CD4-positive, alpha-beta T cell (primary cell): ENCODE measurements around the gene TAF4. TPM values are rescaled to one million over a fixed set of nuclear protein-coding genes. Genes with fewer than 3 reads are reported as not detected.

Experiments used
- ATAC-seq: fragments of 200-7000 bp; cut with Tn5 transposase; one replicate; pipeline ENCODE4 v1.10.0; 2022; ENCODE audit warnings: mild to moderate bottlenecking; ENCODE audit not compliant: poor library complexity
- CTCF ChIA-PET: fragments of 350-600 bp; sonication (Branson Sonifier 250); formaldehyde crosslinking; loops from one replicate; lab custom pipeline; 2021; ENCODE audit warnings: antibody characterized with exemption, inconsistent platforms; lab: Charles Lee
- POLR2A ChIA-PET: fragments of 350-600 bp; sonication (Branson Sonifier 250); formaldehyde crosslinking; loops from one replicate; lab custom pipeline; 2021; ENCODE audit warnings: antibody characterized with exemption, inconsistent platforms; lab: Charles Lee
- DNase-seq, 14 experiments: peaks; one replicate each; pipeline ENCODE4 v3.0.0-alpha.2; 2013 to 2020; ENCODE audit warnings: mixed read lengths in 2 of 14
- H3K27ac ChIP-seq, 2 donors: one replicate each; pipeline versions ENCODE4 v1.5.1 to v1.7.0; 2013; ENCODE audit warnings: low read length in 2 of 2, low read depth in 1 of 2, mild to moderate bottlenecking in 1 of 2
- H3K27me3 ChIP-seq, 2 experiments: 1 replicate in 1 of 2; 2 replicates in 1 of 2; pipeline versions ENCODE4 v1.6.1 to v1.7.0; 2013; ENCODE audit warnings: low read length in 2 of 2, control low read depth in 1 of 2, mild to moderate bottlenecking in 1 of 2, moderate library complexity in 1 of 2; ENCODE audit not compliant: insufficient read depth in 2 of 2, control insufficient read depth in 1 of 2
- H3K36me3 ChIP-seq: one replicate; pipeline ENCODE4 v1.6.1; 2013; ENCODE audit warnings: low read length, control low read depth; ENCODE audit not compliant: insufficient read depth
- H3K4me1 ChIP-seq: one replicate; pipeline ENCODE4 v1.6.1; 2013; ENCODE audit warnings: low read length, control low read depth; ENCODE audit not compliant: insufficient read depth
- H3K4me3 ChIP-seq: one replicate; pipeline ENCODE4 v1.5.1; 2013; ENCODE audit warnings: mild to moderate bottlenecking, low read length, moderate library complexity
- H3K9me3 ChIP-seq, 2 experiments: 1 replicate in 1 of 2; 2 replicates in 1 of 2; pipeline versions ENCODE4 v1.6.1 to v1.7.0; 2013; ENCODE audit warnings: low read length in 2 of 2, mild to moderate bottlenecking in 2 of 2, control low read depth in 1 of 2, moderate library complexity in 1 of 2; ENCODE audit not compliant: control insufficient read depth in 1 of 2, insufficient read depth in 1 of 2
- H3K27ac Mint-ChIP-seq: one replicate; pipeline ENCODE4 v1.8.0; 2020; ENCODE audit warnings: mixed read lengths
- H3K27me3 Mint-ChIP-seq: one replicate; pipeline ENCODE4 v1.8.0; 2021; ENCODE audit warnings: mixed read lengths
- H3K36me3 Mint-ChIP-seq: one replicate; pipeline ENCODE4 v1.8.0; 2021; ENCODE audit warnings: low read depth, mixed read lengths
- H3K4me1 Mint-ChIP-seq: one replicate; pipeline ENCODE4 v1.8.0; 2021; ENCODE audit warnings: low read depth, mixed read lengths
- H3K4me3 Mint-ChIP-seq: one replicate; pipeline ENCODE4 v1.8.0; 2020; ENCODE audit warnings: mild to moderate bottlenecking, mixed read lengths
- H3K9me3 Mint-ChIP-seq: one replicate; pipeline ENCODE4 v1.8.0; 2020; ENCODE audit warnings: mixed read lengths
- CTCF ChIP-seq: fragments of 200-600 bp; IDR thresholded peaks from one replicate; pipeline ENCODE4 v1.8.0; 2022; ENCODE audit warnings: antibody characterized with exemption, mild to moderate bottlenecking
- intact Hi-C, 2 experiments: fragments of 100-400 bp; cut with DNase I in 1 of 2; cut with micrococcal nuclease in 1 of 2; formaldehyde crosslinking; loops; one replicate each; pipeline versions ENCODE4 v1.15.1 to v1.9.0; 2023 to 2025; cut with DNase I, micrococcal nuclease
- total RNA-seq, 174 experiments: library from RNA in 2 of 174; stranded (reverse) in 2 of 174; gene quantifications; one replicate each; pipeline ENCODE4 v1.2.3 and lab custom pipeline; 2021 to 2026

Gene TAF4
- total RNA-seq, 2 experiments from 2014 or later, result 11.1 to 12.5 TPM

- POLR2A ChIA-PET, result no interaction called here
- CTCF ChIA-PET, result no interaction called here
- Histone ChIP-seq H3K9me3 (peaks cover 0 to 18% of the 10 kb centered on the region in 2 experiments), H3K4me3 (no peak overlapping the region), H3K27ac (no peak overlapping the region), H3K4me1 (no peaks in the 10 kb centered on the region), H3K27me3 (peaks cover 5 to 12% of the 10 kb centered on the region in 2 experiments), H3K36me3 (no peaks in the 10 kb centered on the region)
- H3K4me1 Mint-ChIP-seq, result no peaks in the 10 kb centered on the region
- no peaks in the 10 kb centered on the region for H3K36me3 Mint-ChIP-seq
- ATAC-seq (no peak), DNase-seq (no peak)
- no peak overlapping the region for H3K4me3 Mint-ChIP-seq
- intact Hi-C loops, result no loop called here
- TF ChIP-seq CTCF, result no peak
- H3K27ac Mint-ChIP-seq, result no peak overlapping the region
- H3K9me3 Mint-ChIP-seq, result no peaks in the 10 kb centered on the region
- peaks cover 14% of the 10 kb centered on the region for H3K27me3 Mint-ChIP-seq
These were observed 115.0 kb downstream of the TAF4 start for GRCh38 chr20:61950641-61951071.

- ATAC-seq (no peak), DNase-seq (peak in 1 of 14 experiments; percentile 20)
- no peak overlapping the region for H3K4me3 ChIP-seq
- TF ChIP-seq CTCF, result no peak
- H3K4me3 Mint-ChIP-seq, result no peak overlapping the region
- H3K27ac Mint-ChIP-seq, result no peak overlapping the region
- H3K27me3 ChIP-seq, result peaks cover 5 to 12% of the 10 kb centered on the region in 2 experiments
- H3K4me1 ChIP-seq, result no peaks in the 10 kb centered on the region
- H3K36me3 Mint-ChIP-seq, result no peaks in the 10 kb centered on the region
- H3K9me3 ChIP-seq, result peaks cover 0 to 18% of the 10 kb centered on the region in 2 experiments
- peaks cover 13% of the 10 kb centered on the region for H3K27me3 Mint-ChIP-seq
- H3K9me3 Mint-ChIP-seq, result no peaks in the 10 kb centered on the region
- H3K4me1 Mint-ChIP-seq, result no peaks in the 10 kb centered on the region
- POLR2A ChIA-PET, result no interaction called here
- CTCF ChIA-PET, result no interaction called here
- H3K36me3 ChIP-seq, result no peaks in the 10 kb centered on the region
- H3K27ac ChIP-seq, result no peak overlapping the region
- intact Hi-C loops, result no loop called here
These were observed 115.7 kb downstream of the TAF4 start for GRCh38 chr20:61949714-61950640.

GRCh38 chr20:61949363-61949713 lies 116.3 kb downstream of the TAF4 start:
- no peak overlapping the region for H3K27ac Mint-ChIP-seq
- H3K4me1 ChIP-seq, result no peaks in the 10 kb centered on the region
- ChIA-PET POLR2A (no interaction called here), CTCF (no interaction called here)
- H3K9me3 ChIP-seq, result peaks cover 0 to 18% of the 10 kb centered on the region in 2 experiments
- H3K4me3 ChIP-seq, result no peak overlapping the region
- no peak overlapping the region for H3K27ac ChIP-seq
- H3K36me3 ChIP-seq, result no peaks in the 10 kb centered on the region
- TF ChIP-seq CTCF, result no peak
- no peaks in the 10 kb centered on the region for H3K9me3 Mint-ChIP-seq
- intact Hi-C loops, result no loop called here
- DNase-seq, result no peak
- ATAC-seq, result no peak
- H3K4me1 Mint-ChIP-seq, result no peaks in the 10 kb centered on the region
- peaks cover 6% of the 10 kb centered on the region for H3K27me3 Mint-ChIP-seq
- H3K4me3 Mint-ChIP-seq, result no peak overlapping the region
- peaks cover 5 to 12% of the 10 kb centered on the region in 2 experiments for H3K27me3 ChIP-seq
- no peaks in the 10 kb centered on the region for H3K36me3 Mint-ChIP-seq
